ELF-1 (cell line): ENCODE results near the gene FAP.
A peak's percentile ranks its signal among the peaks of the same experiment; 100 is the strongest.

Experiments used
- DNase-seq: peaks from one replicate; pipeline ENCODE4 v3.0.0-alpha.2; 2016; ENCODE audit warnings: low read depth, low spot score

The FAP gene

GRCh38 chr2:162126527-162126926, 116.7 kb downstream of the FAP start:
- DNase-seq: no peak

GRCh38 chr2:162126111-162126519, 117.1 kb downstream of the FAP start:
- no peak for DNase-seq

- peak; percentile 6 for DNase-seq
Observed at GRCh38 chr2:162125138-162125537, 118.1 kb downstream of the FAP start.

- peak; percentile 8 for DNase-seq
Observed at GRCh38 chr2:162123806-162124758, 119.2 kb downstream of the FAP start.
